ENCODE measurements around the gene VRTN.
"Not testable (repeated sequence)": the region's sequence is repeated elsewhere in the genome, so short reads cannot be mapped to it uniquely, and the experiment has no call there.

VRTN gene

GRCh38 chr14:74324931-74325361 is 23.3 kb upstream of the VRTN start:
- no peaks in the 10 kb centered on the region for H3K36me3 ChIP-seq (ENCODE audit: control insufficient read depth, insufficient read depth, low read length)
- DNase-seq (ENCODE audit: extremely low read depth, insufficient read length) = no peak
- H3K4me3 ChIP-seq (replicated peaks; ENCODE audit: low read depth, low read length) = no peak overlapping the region
- H3K27me3 ChIP-seq (replicated peaks; ENCODE audit: control insufficient read depth, insufficient read depth, low read length) = no peaks in the 10 kb centered on the region
- peak; percentile 68 for TF ChIP-seq CTCF (IDR thresholded peaks at IDR 0.05; ENCODE audit: insufficient read depth, low read length, poor library complexity, severe bottlenecking)

- no peak for TF ChIP-seq CTCF (IDR thresholded peaks at IDR 0.05; ENCODE audit: insufficient read depth, low read length, poor library complexity, severe bottlenecking)
- Histone ChIP-seq H3K36me3 (ENCODE audit: control insufficient read depth, insufficient read depth, low read length) (no peaks in the 10 kb centered on the region), H3K27me3 (replicated peaks; ENCODE audit: control insufficient read depth, insufficient read depth, low read length) (no peaks in the 10 kb centered on the region), H3K4me3 (replicated peaks; ENCODE audit: low read depth, low read length) (no peak overlapping the region)
- no peak for DNase-seq (ENCODE audit: extremely low read depth, insufficient read length)
Observed at GRCh38 chr14:74325446-74325845, 22.8 kb upstream of the VRTN start.

- Histone ChIP-seq H3K36me3 (ENCODE audit: control insufficient read depth, insufficient read depth, low read length) (no peaks in the 10 kb centered on the region), H3K4me3 (replicated peaks; ENCODE audit: low read depth, low read length) (no peak overlapping the region), H3K27me3 (replicated peaks; ENCODE audit: control insufficient read depth, insufficient read depth, low read length) (no peaks in the 10 kb centered on the region)
- DNase-seq (ENCODE audit: extremely low read depth, insufficient read length) = no peak
- TF ChIP-seq CTCF (IDR thresholded peaks at IDR 0.05; ENCODE audit: insufficient read depth, low read length, poor library complexity, severe bottlenecking) = no peak
Observed at GRCh38 chr14:74326369-74327152, 21.7 kb upstream of the VRTN start.

- H3K36me3 ChIP-seq (ENCODE audit: control insufficient read depth, insufficient read depth, low read length); H3K27me3 ChIP-seq (replicated peaks; ENCODE audit: control insufficient read depth, insufficient read depth, low read length); H3K4me3 ChIP-seq (replicated peaks; ENCODE audit: low read depth, low read length); DNase-seq (ENCODE audit: extremely low read depth, insufficient read length): not testable (repeated sequence)
Observed at GRCh38 chr14:74329950-74330552, 18.2 kb upstream of the VRTN start.

GRCh38 chr14:74333909-74334308 is 14.4 kb upstream of the VRTN start:
- Histone ChIP-seq H3K4me3 (replicated peaks; ENCODE audit: low read depth, low read length) (no peak overlapping the region), H3K36me3 (ENCODE audit: control insufficient read depth, insufficient read depth, low read length) (no peaks in the 10 kb centered on the region), H3K27me3 (replicated peaks; ENCODE audit: control insufficient read depth, insufficient read depth, low read length) (no peaks in the 10 kb centered on the region)
- TF ChIP-seq CTCF (IDR thresholded peaks at IDR 0.05; ENCODE audit: insufficient read depth, low read length, poor library complexity, severe bottlenecking) = no peak
- no peak for DNase-seq (ENCODE audit: extremely low read depth, insufficient read length)

GRCh38 chr14:74346341-74346740 is 1.9 kb upstream of the VRTN start:
- Histone ChIP-seq H3K27me3 (replicated peaks; ENCODE audit: control insufficient read depth, insufficient read depth, low read length) (no peaks in the 10 kb centered on the region; the same call in none of the 2 replicates), H3K36me3 (ENCODE audit: control insufficient read depth, insufficient read depth, low read length) (no peaks in the 10 kb centered on the region), H3K4me3 (replicated peaks; ENCODE audit: low read depth, low read length) (no peak overlapping the region)
- no peak for TF ChIP-seq CTCF (IDR thresholded peaks at IDR 0.05; ENCODE audit: insufficient read depth, low read length, poor library complexity, severe bottlenecking)
- no peak for DNase-seq (ENCODE audit: extremely low read depth, insufficient read length)
